IPS-20b (cell line): ENCODE measurements around the gene STXBP5L.
"Not testable (repeated sequence)": the region's sequence is repeated elsewhere in the genome, so short reads cannot be mapped to it uniquely, and the experiment has no call there.

Experiments used
- H3K27ac ChIP-seq: one replicate; pipeline ENCODE4 v1.5.1; 2013; ENCODE audit warnings: low read length
- H3K27me3 ChIP-seq: 2 replicates; pipeline ENCODE4 v1.6.1; 2013; ENCODE audit warnings: mild to moderate bottlenecking, low read length, inconsistent platforms; ENCODE audit not compliant: insufficient read depth
- H3K36me3 ChIP-seq: 2 replicates; pipeline ENCODE4 v1.6.1; 2013; ENCODE audit warnings: low read depth, mild to moderate bottlenecking, inconsistent platforms, low read length, moderate library complexity; ENCODE audit not compliant: insufficient read depth
- H3K4me1 ChIP-seq: 2 replicates; pipeline ENCODE4 v1.6.1; 2013; ENCODE audit warnings: mild to moderate bottlenecking, control low read depth, inconsistent platforms, low read length, moderate library complexity; ENCODE audit not compliant: insufficient read depth
- H3K4me3 ChIP-seq: 2 replicates; pipeline ENCODE4 v1.5.1; 2013; ENCODE audit warnings: mild to moderate bottlenecking, low read length, inconsistent platforms
- H3K9ac ChIP-seq: 2 replicates; pipeline ENCODE4 v1.6.1; 2013; ENCODE audit warnings: low read depth, mild to moderate bottlenecking, inconsistent platforms, low read length, moderate library complexity
- H3K9me3 ChIP-seq: 2 replicates; pipeline ENCODE4 v1.6.1; 2013; ENCODE audit warnings: mild to moderate bottlenecking, low read depth, low read length, inconsistent platforms; ENCODE audit not compliant: insufficient read depth

Gene STXBP5L

GRCh38 chr3:121063628-121064027 is 155.6 kb downstream of the STXBP5L start:
- Histone ChIP-seq H3K9me3 (no peaks in the 10 kb centered on the region), H3K36me3 (no peaks in the 10 kb centered on the region), H3K27me3 (no peaks in the 10 kb centered on the region), H3K27ac (no peak overlapping the region), H3K4me1 (no peaks in the 10 kb centered on the region), H3K4me3 (no peak overlapping the region), H3K9ac (no peak overlapping the region)

GRCh38 chr3:121064121-121064520 is 156.1 kb downstream of the STXBP5L start:
- no peak overlapping the region for H3K4me3 ChIP-seq
- no peaks in the 10 kb centered on the region for H3K36me3 ChIP-seq
- no peak overlapping the region for H3K9ac ChIP-seq
- H3K27ac ChIP-seq: no peak overlapping the region
- H3K27me3 ChIP-seq: no peaks in the 10 kb centered on the region
- H3K4me1 ChIP-seq: no peaks in the 10 kb centered on the region
- no peaks in the 10 kb centered on the region for H3K9me3 ChIP-seq

GRCh38 chr3:121072133-121072532 is 164.1 kb downstream of the STXBP5L start:
- no peaks in the 10 kb centered on the region for H3K27me3 ChIP-seq
- H3K4me1 ChIP-seq: no peaks in the 10 kb centered on the region
- H3K36me3 ChIP-seq: no peaks in the 10 kb centered on the region
- peaks cover 10% of the 10 kb centered on the region; the same call in 1 of the 2 replicates for H3K9me3 ChIP-seq
- no peak overlapping the region for H3K9ac ChIP-seq
- no peak overlapping the region for H3K4me3 ChIP-seq
- no peak overlapping the region for H3K27ac ChIP-seq

- H3K9ac ChIP-seq: no peak overlapping the region
- no peaks in the 10 kb centered on the region for H3K4me1 ChIP-seq
- no peak overlapping the region for H3K4me3 ChIP-seq
- H3K9me3 ChIP-seq: peaks cover 11% of the 10 kb centered on the region; the same call in 1 of the 2 replicates
- H3K27ac ChIP-seq: no peak overlapping the region
- H3K36me3 ChIP-seq: no peaks in the 10 kb centered on the region
- no peaks in the 10 kb centered on the region for H3K27me3 ChIP-seq
These were observed 165.0 kb downstream of the STXBP5L start for GRCh38 chr3:121073011-121073410.

GRCh38 chr3:121075191-121075590 is 167.2 kb downstream of the STXBP5L start:
- no peak overlapping the region for H3K27ac ChIP-seq
- H3K9ac ChIP-seq: no peak overlapping the region
- no peaks in the 10 kb centered on the region for H3K4me1 ChIP-seq
- H3K4me3 ChIP-seq: no peak overlapping the region
- H3K27me3 ChIP-seq: no peaks in the 10 kb centered on the region
- no peaks in the 10 kb centered on the region for H3K36me3 ChIP-seq
- H3K9me3 ChIP-seq: peaks cover 11% of the 10 kb centered on the region; the same call in 1 of the 2 replicates

DNA sequence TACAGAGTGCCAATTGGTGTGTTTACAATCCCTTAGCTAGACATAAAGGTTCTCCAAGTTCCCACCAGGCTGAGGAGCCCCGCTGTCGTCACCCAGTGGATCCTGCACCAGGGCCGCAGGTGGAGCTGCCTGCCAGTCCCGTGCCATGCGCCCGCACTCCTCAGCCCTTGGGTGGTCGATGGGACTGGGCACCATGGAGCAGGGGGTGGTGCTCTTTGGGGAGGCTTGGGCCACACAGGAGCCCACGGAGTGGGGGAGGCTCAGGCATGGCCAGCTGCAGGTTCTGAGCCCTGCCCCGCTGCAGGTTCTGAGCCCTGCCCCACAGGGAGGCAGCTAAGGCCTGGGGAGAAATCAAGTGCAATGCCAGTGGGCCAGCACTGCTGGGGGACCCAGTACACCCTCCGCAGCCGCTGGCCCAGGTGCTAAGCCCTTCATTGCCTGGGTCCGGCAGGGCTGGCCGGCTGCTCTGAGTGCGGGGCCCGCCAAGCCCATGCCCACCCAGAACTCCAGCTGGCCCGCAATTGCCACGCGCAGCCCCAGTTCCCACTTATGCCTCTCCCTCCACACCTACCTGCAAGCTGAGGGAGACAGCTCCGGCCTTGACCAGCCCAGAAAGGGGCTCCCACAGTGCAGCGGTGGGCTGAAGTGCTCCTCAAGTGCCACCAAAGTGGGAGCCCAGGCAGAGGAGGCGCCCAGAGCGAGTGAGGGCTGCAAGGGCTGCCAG is 170.5 kb downstream of the STXBP5L start:
- not testable (repeated sequence) for H3K27me3 ChIP-seq

GRCh38 chr3:121096953-121097352 is 188.9 kb downstream of the STXBP5L start:
- Histone ChIP-seq H3K4me1 (no peaks in the 10 kb centered on the region), H3K27me3 (no peaks in the 10 kb centered on the region), H3K36me3 (no peaks in the 10 kb centered on the region), H3K9ac (no peak overlapping the region), H3K9me3 (no peaks in the 10 kb centered on the region), H3K4me3 (no peak overlapping the region), H3K27ac (no peak overlapping the region)

More for the DNA sequence above, 170.5 kb downstream of the STXBP5L start:
- H3K9me3 ChIP-seq: peaks cover 11% of the 10 kb centered on the region; the same call in 1 of the 2 replicates
- H3K36me3 ChIP-seq, H3K27ac ChIP-seq, H3K4me1 ChIP-seq, H3K4me3 ChIP-seq, H3K9ac ChIP-seq: not testable (repeated sequence)

GRCh38 chr3:121111086-121111485 is 203.1 kb downstream of the STXBP5L start:
- not testable (repeated sequence) for H3K4me1 ChIP-seq, H3K27me3 ChIP-seq, H3K9me3 ChIP-seq, H3K27ac ChIP-seq, H3K9ac ChIP-seq, H3K4me3 ChIP-seq, H3K36me3 ChIP-seq

- no peak overlapping the region for H3K27ac ChIP-seq
- no peaks in the 10 kb centered on the region for H3K9me3 ChIP-seq
- H3K36me3 ChIP-seq: no peaks in the 10 kb centered on the region
- no peak overlapping the region for H3K4me3 ChIP-seq
- H3K4me1 ChIP-seq: peaks cover 3% of the 10 kb centered on the region; the same call in 1 of the 2 replicates
- no peak overlapping the region for H3K9ac ChIP-seq
- H3K27me3 ChIP-seq: no peaks in the 10 kb centered on the region
These were observed 204.1 kb downstream of the STXBP5L start for GRCh38 chr3:121111914-121112612.

- Histone ChIP-seq H3K4me1 (no peaks in the 10 kb centered on the region), H3K4me3 (no peak overlapping the region), H3K36me3 (no peaks in the 10 kb centered on the region), H3K9me3 (no peaks in the 10 kb centered on the region), H3K27me3 (no peaks in the 10 kb centered on the region), H3K9ac (no peak overlapping the region), H3K27ac (no peak overlapping the region)
These were observed 218.2 kb downstream of the STXBP5L start for GRCh38 chr3:121126033-121126706.

DNA sequence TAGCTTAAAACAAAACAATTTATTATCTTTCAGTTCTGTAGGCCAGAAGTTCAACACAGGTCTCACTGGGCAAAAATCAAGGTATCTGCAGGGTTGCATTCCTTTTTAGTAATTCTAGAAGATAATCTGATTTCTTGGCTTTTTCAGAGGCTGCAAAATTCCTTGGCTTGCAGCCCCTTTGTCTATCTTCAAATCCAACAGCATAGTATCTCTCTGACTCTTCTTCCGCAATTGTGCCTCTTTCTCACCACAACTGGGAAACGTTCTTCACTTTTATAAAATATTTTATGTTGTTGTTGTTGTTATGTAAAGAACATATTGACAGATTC is 218.7 kb downstream of the STXBP5L start:
- H3K4me1 ChIP-seq: no peaks in the 10 kb centered on the region
- H3K9ac ChIP-seq: no peak overlapping the region
- no peak overlapping the region for H3K4me3 ChIP-seq
- H3K27me3 ChIP-seq: no peaks in the 10 kb centered on the region
- no peak overlapping the region for H3K27ac ChIP-seq
- H3K36me3 ChIP-seq: no peaks in the 10 kb centered on the region
- H3K9me3 ChIP-seq: no peaks in the 10 kb centered on the region

GRCh38 chr3:121152573-121152972 is 244.6 kb downstream of the STXBP5L start:
- Histone ChIP-seq H3K9me3 (no peaks in the 10 kb centered on the region), H3K4me1 (peaks cover 29% of the 10 kb centered on the region), H3K4me3 (no peak overlapping the region)

More at GRCh38 chr3:121152573-121152972, 244.6 kb downstream of the STXBP5L start:
- Histone ChIP-seq H3K9ac (no peak overlapping the region), H3K36me3 (no peaks in the 10 kb centered on the region), H3K27me3 (no peaks in the 10 kb centered on the region), H3K27ac (no peak overlapping the region)
